Astrocyte of the cerebellum (primary cell): ENCODE results near the gene NPC2.
"Not testable (repeated sequence)": the region's sequence is repeated elsewhere in the genome, so short reads cannot be mapped to it uniquely, and the experiment has no call there.

ENCODE experiments used
- DNase-seq: peaks from one replicate; pipeline ENCODE4 v3.0.0-alpha.2; 2011; ENCODE audit warnings: low read depth
- H3K4me3 ChIP-seq: 2 replicates; pipeline ENCODE4 v1.5.1; 2011; ENCODE audit warnings: mild to moderate bottlenecking, low read depth, low read length, moderate library complexity
- in situ Hi-C: cut with HindIII; loops from 2 replicates; pipeline ENCODE4 v1.10.0; 2017; ENCODE audit warnings: low sequenced_read_pairs
- TF ChIP-seq, protein P1 (sequence below): IDR thresholded peaks from 2 replicates; pipeline ENCODE4 v1.5.1; 2012; ENCODE audit warnings: low read length, low read depth, moderate library complexity, mild to moderate bottlenecking; ENCODE audit errors: missing control alignments

NPC2 gene

DNA sequence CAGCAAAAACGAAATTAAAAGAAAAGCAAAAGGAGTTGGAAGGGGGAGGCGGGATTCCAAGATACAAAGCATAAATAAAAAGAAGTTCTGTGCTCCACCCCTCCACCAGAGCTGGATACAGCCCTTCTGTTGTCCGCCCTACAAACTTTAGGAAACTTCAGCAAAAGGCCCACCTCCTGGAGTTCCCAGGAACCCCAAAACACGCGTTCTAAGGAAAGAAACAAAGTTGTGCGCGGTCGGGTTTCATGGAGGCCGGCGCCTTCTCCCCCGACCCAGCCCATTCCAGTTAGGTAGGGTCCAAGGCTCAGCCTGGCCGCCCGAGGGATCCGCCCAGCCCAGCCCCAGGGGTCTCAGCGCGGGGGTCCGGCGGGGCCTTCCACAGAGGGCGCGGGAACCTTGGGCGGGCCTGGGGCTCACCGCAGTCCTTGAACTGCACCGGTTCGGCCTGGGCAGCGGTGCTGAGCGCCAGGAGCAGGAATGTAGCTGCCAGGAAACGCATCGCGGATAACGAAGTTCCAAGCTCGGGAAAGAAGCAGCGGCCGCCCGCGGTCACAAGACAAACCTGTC lies at the start of gene NPC2:
NPC2 (minus strand) TSS at position 530 of the 567 bp plus-strand sequence; CDS start at position 499, 31 bp downstream.
- TF ChIP-seq, protein P1, sequence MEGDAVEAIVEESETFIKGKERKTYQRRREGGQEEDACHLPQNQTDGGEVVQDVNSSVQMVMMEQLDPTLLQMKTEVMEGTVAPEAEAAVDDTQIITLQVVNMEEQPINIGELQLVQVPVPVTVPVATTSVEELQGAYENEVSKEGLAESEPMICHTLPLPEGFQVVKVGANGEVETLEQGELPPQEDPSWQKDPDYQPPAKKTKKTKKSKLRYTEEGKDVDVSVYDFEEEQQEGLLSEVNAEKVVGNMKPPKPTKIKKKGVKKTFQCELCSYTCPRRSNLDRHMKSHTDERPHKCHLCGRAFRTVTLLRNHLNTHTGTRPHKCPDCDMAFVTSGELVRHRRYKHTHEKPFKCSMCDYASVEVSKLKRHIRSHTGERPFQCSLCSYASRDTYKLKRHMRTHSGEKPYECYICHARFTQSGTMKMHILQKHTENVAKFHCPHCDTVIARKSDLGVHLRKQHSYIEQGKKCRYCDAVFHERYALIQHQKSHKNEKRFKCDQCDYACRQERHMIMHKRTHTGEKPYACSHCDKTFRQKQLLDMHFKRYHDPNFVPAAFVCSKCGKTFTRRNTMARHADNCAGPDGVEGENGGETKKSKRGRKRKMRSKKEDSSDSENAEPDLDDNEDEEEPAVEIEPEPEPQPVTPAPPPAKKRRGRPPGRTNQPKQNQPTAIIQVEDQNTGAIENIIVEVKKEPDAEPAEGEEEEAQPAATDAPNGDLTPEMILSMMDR, result no peak
- no peak for DNase-seq

DNA sequence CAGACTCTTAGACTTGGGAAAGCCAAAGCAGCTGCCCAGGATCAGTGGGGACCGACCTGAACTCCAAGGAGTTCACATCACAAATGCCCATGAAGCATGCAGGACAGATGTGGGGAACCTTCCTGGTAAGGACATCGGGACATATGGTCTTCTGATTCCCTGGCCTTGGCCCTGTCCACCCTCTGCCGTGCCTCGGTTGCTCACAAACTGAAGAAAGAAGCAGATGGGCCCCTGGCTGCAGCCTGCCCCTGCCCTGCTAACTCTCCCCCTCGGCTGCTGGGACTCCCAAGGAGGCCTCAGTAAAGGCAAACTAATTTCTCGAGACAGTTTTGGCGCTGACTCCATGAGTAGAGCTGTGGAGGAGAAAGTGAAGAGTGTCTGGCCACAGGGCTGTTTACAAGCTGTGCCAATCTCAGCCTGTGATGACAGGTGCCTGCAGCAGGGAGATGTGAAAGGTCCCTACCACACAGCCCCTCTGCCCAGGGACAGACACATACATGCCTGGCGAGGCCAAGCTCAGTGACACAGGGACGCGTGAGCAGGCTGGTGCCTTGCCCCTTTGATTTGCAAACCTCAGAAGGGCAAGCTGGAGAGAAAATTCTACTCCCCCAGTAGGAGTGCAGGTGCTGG lies 49.1 kb upstream of the NPC2 start:
- TF ChIP-seq, protein P1, result no peak
- in situ Hi-C loops, result no loop called here
- DNase-seq, result no peak
- H3K4me3 ChIP-seq, result no peak overlapping the region

More for the DNA sequence above, at the start of gene NPC2:
- in situ Hi-C loops, result loop anchor here (5.0 kb wide), 1 partner anchor 76 kb away; no protein-coding TSS in a partner anchor
- H3K4me3 ChIP-seq, result peak within 1 kb of the TSS; percentile 94

DNA sequence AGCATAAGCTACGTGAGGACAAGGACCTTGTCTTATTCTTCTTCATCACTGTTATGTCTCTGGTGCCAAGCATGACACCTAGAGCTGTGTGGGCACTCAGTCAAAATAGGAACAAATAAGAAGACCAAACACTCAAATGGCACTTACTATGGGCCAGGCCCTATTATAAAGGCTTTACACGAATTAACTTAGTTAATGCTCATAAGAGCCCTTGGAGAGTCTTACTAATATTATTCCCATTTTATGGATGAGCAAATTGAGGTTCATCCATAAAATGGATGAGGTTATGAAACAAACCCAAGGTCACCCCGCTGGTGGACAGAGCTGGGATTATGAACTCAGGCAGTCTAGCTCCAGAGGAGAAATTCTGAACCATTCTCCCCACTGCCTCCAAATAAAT lies 48.1 kb upstream of the NPC2 start:
- TF ChIP-seq, protein P1, result no peak
- in situ Hi-C loops, result no loop called here
- no peak overlapping the region for H3K4me3 ChIP-seq
- no peak for DNase-seq

DNA sequence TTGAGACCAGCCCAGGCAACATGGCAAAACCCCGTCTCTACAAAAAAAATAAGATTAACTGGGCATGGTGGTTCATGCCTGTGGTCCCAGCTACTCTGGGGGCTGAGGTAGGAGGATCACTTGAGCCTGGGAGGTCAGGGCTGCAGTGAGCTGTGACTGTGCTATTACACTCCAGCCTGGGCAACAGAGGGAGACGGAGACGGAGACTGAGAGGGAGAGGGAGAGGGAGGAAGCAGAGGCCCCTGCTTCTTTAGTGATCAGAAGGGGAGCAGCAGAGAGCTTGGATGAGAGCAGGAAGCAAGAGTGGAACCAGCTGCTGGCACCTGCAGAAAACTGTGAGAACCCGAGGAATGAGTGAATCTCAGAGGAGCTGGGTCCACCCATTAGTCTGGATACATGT lies 46.4 kb upstream of the NPC2 start:
- H3K4me3 ChIP-seq, result no peak overlapping the region
- TF ChIP-seq, protein P1, result no peak
- DNase-seq, result no peak
- in situ Hi-C loops, result no loop called here

DNA sequence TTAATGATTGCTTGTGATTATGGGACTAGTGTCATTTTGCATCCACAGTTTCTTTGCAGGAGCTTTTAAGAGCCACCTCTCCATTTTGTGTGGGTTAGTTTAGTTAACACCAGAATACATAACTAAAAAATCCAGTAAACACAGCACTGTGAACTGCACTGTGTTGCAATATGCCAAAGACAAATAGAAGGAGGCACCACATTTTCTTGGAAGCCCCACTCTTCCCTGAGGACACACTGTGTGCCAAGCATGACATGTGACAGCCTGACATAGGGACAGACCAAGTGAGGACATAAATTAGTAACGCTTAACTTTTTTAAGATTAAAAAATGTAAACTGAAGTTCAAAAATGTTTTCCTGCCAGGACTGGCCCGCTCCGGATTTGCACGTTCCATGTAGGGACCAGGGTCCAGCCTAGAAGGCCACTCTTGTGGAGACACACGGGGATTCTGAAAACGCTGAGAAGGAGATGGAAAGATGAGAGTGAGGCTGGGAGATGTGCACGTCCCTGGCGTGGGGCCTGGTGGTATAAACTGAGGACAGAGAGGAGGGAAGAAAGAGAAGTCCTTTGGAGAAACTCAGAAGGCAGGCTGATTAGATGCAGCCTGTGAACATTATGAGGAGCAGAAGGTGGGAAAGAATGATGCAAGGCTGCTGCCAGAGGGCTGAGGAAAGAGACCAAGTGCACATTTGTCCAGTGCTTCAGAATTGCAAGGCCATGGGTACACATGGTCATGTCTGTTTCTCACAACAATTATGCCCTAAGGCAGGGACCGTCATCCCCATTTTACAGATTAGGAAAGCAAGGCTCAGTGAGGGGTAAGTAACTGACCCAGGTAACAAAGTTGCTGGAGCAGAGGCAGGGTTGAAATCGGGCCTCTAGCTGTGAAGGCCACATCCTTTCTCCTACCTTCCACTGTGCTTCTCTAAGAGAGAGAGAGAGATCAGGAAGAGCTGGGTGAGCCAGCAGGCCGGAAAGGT lies 45.6 kb upstream of the NPC2 start:
- in situ Hi-C loops, result no loop called here
- no peak overlapping the region for H3K4me3 ChIP-seq
- DNase-seq, result no peak
- TF ChIP-seq, protein P1, result no peak

DNA sequence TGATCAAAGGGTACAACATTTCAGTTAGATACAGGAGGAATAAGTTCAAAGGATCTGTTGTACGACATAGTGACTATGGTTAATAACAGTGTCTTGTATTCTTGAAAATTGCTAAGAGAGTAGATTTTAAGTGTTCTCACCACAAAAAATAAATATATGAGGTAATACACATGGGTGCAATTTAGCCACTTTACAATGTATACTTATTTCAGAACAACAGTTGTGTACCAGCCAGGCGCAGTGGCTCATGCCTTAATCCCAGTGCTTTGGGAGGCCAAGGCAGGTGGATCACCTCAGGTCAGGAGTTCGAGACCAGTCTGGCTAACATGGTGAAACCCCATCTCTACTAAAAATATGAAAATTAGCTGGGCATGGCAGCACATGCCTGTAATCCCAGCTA lies 43.2 kb upstream of the NPC2 start:
- in situ Hi-C loops, DNase-seq, H3K4me3 ChIP-seq: not testable (repeated sequence)
